Activated CD8-positive, alpha-beta memory T cell treated with anti-CD3 and anti-CD28 coated beads, Interleukin-2, amount 50 U/mL, for 48 hours (primary cell): ENCODE results near the gene PLXNB3.
A peak's percentile ranks its signal among the peaks of the same experiment; 100 is the strongest.
"Not testable (repeated sequence)": the region's sequence is repeated elsewhere in the genome, so short reads cannot be mapped to it uniquely, and the experiment has no call there.

Source experiments
- DNase-seq: peaks from one replicate; pipeline ENCODE4 v3.0.0-alpha.2; 2020

The PLXNB3 gene

GRCh38 chrX:153794018-153794896, 30.2 kb downstream of the PLXNB3 start, which contains the start of the genes IDH3G and SSR4:
Gene IDH3G (minus strand): TSS chrX:153794375. CDS start chrX:153794326, 49 bp downstream.
Gene SSR4 (plus strand): TSS chrX:153794668. CDS start chrX:153794688, 20 bp downstream.
- peak; percentile 93 for DNase-seq

GRCh38 chrX:153794897-153795816, 31.1 kb downstream of the PLXNB3 start:
- no peak for DNase-seq

GRCh38 chrX:153797415-153798015, 33.5 kb downstream of the PLXNB3 start:
- no peak for DNase-seq

- DNase-seq: no peak
These were observed 35.3 kb downstream of the PLXNB3 start for GRCh38 chrX:153799326-153799725.

- no peak for DNase-seq
These were observed 36.2 kb downstream of the PLXNB3 start for GRCh38 chrX:153800177-153800722.

- no peak for DNase-seq
These were observed 36.7 kb downstream of the PLXNB3 start for GRCh38 chrX:153800746-153801145.

GRCh38 chrX:153801669-153802068, 37.6 kb downstream of the PLXNB3 start:
- DNase-seq: no peak

- no peak for DNase-seq
These were observed 38.5 kb downstream of the PLXNB3 start for GRCh38 chrX:153802513-153803045.

- DNase-seq: no peak
These were observed 39.4 kb downstream of the PLXNB3 start for GRCh38 chrX:153803211-153804099.

GRCh38 chrX:153804100-153804595, 40.1 kb downstream of the PLXNB3 start:
- no peak for DNase-seq

- DNase-seq: no peak
These were observed 40.6 kb downstream of the PLXNB3 start for GRCh38 chrX:153804621-153805020.

GRCh38 chrX:153805436-153805835, 41.4 kb downstream of the PLXNB3 start:
- DNase-seq: no peak

GRCh38 chrX:153806999-153807575, 43.0 kb downstream of the PLXNB3 start:
- no peak for DNase-seq

GRCh38 chrX:153807976-153808375, 43.9 kb downstream of the PLXNB3 start:
- DNase-seq: no peak

GRCh38 chrX:153812220-153812619, 48.2 kb downstream of the PLXNB3 start:
- DNase-seq: no peak

GRCh38 chrX:153813161-153813560, 49.1 kb downstream of the PLXNB3 start:
- DNase-seq: no peak

GRCh38 chrX:153814591-153815315, 50.7 kb downstream of the PLXNB3 start:
- no peak for DNase-seq

- peak; percentile 50 for DNase-seq
These were observed 53.0 kb downstream of the PLXNB3 start for GRCh38 chrX:153816831-153817690.

GRCh38 chrX:153818064-153818463, 54.0 kb downstream of the PLXNB3 start:
- DNase-seq: not testable (repeated sequence)
